Testis (tissue), 3 donors: ENCODE data around the gene PTPN21. TPM values are rescaled to one million over a fixed set of nuclear protein-coding genes. Genes with fewer than 3 reads are reported as not detected.
A peak's percentile ranks its signal among the peaks of the same experiment; 100 is the strongest.

Experiments
- DNase-seq: peaks from one replicate; pipeline ENCODE4 v3.0.0-alpha.2; 2019
- H3K27ac ChIP-seq, 2 donors: fragments of 200-600 bp; sonication (generic); one replicate each; pipeline ENCODE4 v1.5.1; 2019
- H3K27me3 ChIP-seq: fragments of 200-600 bp; sonication (generic); one replicate; pipeline ENCODE4 v1.5.1; 2019
- H3K36me3 ChIP-seq: fragments of 200-600 bp; sonication (generic); one replicate; pipeline ENCODE4 v1.5.1; 2017; ENCODE audit warnings: low read depth; ENCODE audit errors: missing control alignments
- H3K4me1 ChIP-seq: fragments of 200-600 bp; sonication (generic); one replicate; pipeline ENCODE4 v1.5.1; 2019
- H3K4me3 ChIP-seq, 2 donors: fragments of 200-600 bp; sonication (generic); one replicate each; pipeline ENCODE4 v1.5.1; 2017 to 2019
- H3K9me3 ChIP-seq: fragments of 200-600 bp; sonication (generic); one replicate; pipeline ENCODE4 v1.5.1; 2017
- CTCF ChIP-seq, 3 experiments: fragments of 450-650 bp in 2 of 3; fragments of 200-600 bp in 1 of 3; sonication (generic) in 1 of 3; IDR thresholded peaks; one replicate each; pipeline ENCODE4 v1.5.1; 2016 to 2019; ENCODE audit warnings: antibody characterized with exemption in 3 of 3, mild to moderate bottlenecking in 2 of 3, moderate library complexity in 1 of 3
- POLR2A ChIP-seq: fragments of 450-650 bp; IDR thresholded peaks from one replicate; pipeline ENCODE4 v1.6.1; 2017; ENCODE audit warnings: antibody characterized with exemption, mild to moderate bottlenecking, moderate library complexity
- WGBS, 2 donors: methylation state at CpG; one replicate each; pipeline ENCODE4 v1.1.5; 2018; 5-methylcytosine and 5-hydroxymethylcytosine counted together
- intact Hi-C: fragments of 100-400 bp; cut with DNase I; formaldehyde crosslinking; loops from one replicate; pipeline ENCODE4 v1.15.1; 2023; ENCODE audit warnings: low total_unique reads
- polyA plus RNA-seq: library from polyadenylated mRNA; stranded (reverse); fragments of 350-450 nt; fragmentation: Illumina TruSeq; extraction: RNeasy Lipid Tissue Mini Kit (QIAGEN cat#74804); gene quantifications from one replicate; pipeline ENCODE4 v1.2.3, GENCODE V29; 2014; ENCODE audit warnings: low read depth, low replicate concordance; ENCODE audit not compliant: insufficient read depth
- total RNA-seq, 2 donors: library from RNA; depleted of rRNA; stranded (reverse); fragments of >200 nt; gene quantifications; one replicate each; pipeline ENCODE4 v1.2.3, GENCODE V29; 2016

PTPN21 gene
- total and polyA plus RNA-seq, 3 donors from 2014 or later, result 47.2 to 58.6 (median 51.6) TPM

DNA sequence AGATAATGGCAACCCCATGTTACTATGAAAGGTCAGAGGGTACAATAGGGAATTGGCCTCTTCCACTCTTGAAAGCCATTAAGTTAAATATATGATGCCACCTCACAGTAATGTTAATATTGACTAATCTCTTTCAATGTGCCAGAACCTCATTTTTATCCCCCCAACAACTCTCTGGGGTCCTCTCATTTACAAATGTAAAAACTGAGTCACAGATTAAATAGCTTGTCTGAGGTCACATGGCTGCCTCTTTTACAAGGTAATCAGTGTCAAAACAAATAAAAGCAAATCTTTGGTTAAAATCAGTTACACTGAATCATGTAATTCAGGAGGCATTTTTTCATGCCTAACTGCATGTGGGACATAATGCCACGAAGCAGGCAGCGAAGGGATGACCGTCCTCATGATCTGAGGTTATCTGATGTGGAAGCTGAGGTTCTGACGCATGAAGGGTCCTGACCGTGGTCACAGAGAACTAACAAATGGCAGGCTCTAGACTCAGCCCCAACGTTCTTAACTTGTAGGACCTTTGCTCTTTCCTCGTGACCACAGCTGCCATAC, 78.5 kb downstream of the PTPN21 start:
- H3K27me3 ChIP-seq, result no peaks in the 10 kb centered on the region
- H3K4me1 ChIP-seq, result peaks cover 6% of the 10 kb centered on the region
- no peak overlapping the region for H3K4me3 ChIP-seq
- intact Hi-C loops, result no loop called here
- H3K9me3 ChIP-seq, result no peaks in the 10 kb centered on the region
- 90% methylated on average over 7 of the region's 7 CpGs for WGBS, 2 donors
- TF ChIP-seq CTCF (IDR thresholded peaks at IDR 0.05) (no peak), POLR2A (no peak)
- peak overlapping the region in 1 of 2 donors; percentile 28 for H3K27ac ChIP-seq
- DNase-seq, result no peak
- H3K36me3 ChIP-seq, result peaks cover 5% of the 10 kb centered on the region

- no peak for TF ChIP-seq POLR2A
- no peak for TF ChIP-seq CTCF (IDR thresholded peaks at IDR 0.05)
- no peak for DNase-seq
- Histone ChIP-seq H3K4me3 (no peak overlapping the region), H3K27me3 (no peaks in the 10 kb centered on the region), H3K9me3 (no peaks in the 10 kb centered on the region), H3K36me3 (no peaks in the 10 kb centered on the region), H3K4me1 (peaks cover 6% of the 10 kb centered on the region), H3K27ac (peak overlapping the region; percentile 60 to 62)
- 39 to 50% methylated on average over 1 of the region's 1 CpG for WGBS, 2 donors
- intact Hi-C loops, result no loop called here
Observed at GRCh38 chr14:88473791-88474190, 81.0 kb downstream of the PTPN21 start.

- H3K27ac ChIP-seq, result peak overlapping the region in 1 of 2 donors; percentile 1
- TF ChIP-seq CTCF (IDR thresholded peaks at IDR 0.05), result no peak
- no peak for TF ChIP-seq POLR2A
- no peaks in the 10 kb centered on the region for H3K27me3 ChIP-seq
- no peaks in the 10 kb centered on the region for H3K4me1 ChIP-seq
- WGBS, 2 donors, result 92 to 95% methylated on average over 7 of the region's 7 CpGs
- no peak for DNase-seq
- no peak overlapping the region for H3K4me3 ChIP-seq
- no peaks in the 10 kb centered on the region for H3K36me3 ChIP-seq
- H3K9me3 ChIP-seq, result no peaks in the 10 kb centered on the region
- intact Hi-C loops, result no loop called here
Observed at GRCh38 chr14:88470542-88471440, 84.0 kb downstream of the PTPN21 start.

GRCh38 chr14:88468406-88468805, 86.4 kb downstream of the PTPN21 start:
- intact Hi-C loops, result no loop called here
- Histone ChIP-seq H3K4me3 (no peak overlapping the region), H3K27ac (no peak overlapping the region), H3K36me3 (no peaks in the 10 kb centered on the region), H3K9me3 (no peaks in the 10 kb centered on the region), H3K27me3 (no peaks in the 10 kb centered on the region), H3K4me1 (no peaks in the 10 kb centered on the region)
- 60 to 65% methylated on average over 1 of the region's 1 CpG for WGBS, 2 donors
- no peak for TF ChIP-seq CTCF (IDR thresholded peaks at IDR 0.05)
- no peak for TF ChIP-seq POLR2A
- no peak for DNase-seq
